Measurements from ENCODE around the gene TRIM17. TPM values are rescaled to one million over a fixed set of nuclear protein-coding genes. Genes with fewer than 3 reads are reported as not detected.

TRIM17 gene
- polyA plus RNA-seq, 1 donor from 2014 or later = 0.14 TPM

- no peak overlapping the region for H3K27ac ChIP-seq (ENCODE audit: low read length)
- TF ChIP-seq SMC3 (conservative IDR thresholded peaks at IDR 0.05; ENCODE audit: poor library complexity) = no peak
- no peak overlapping the region for H2AFZ ChIP-seq (ENCODE audit: low read depth, low read length)
- no peak overlapping the region for H3K4me2 ChIP-seq (ENCODE audit: low read length)
- H3K79me2 ChIP-seq (replicated peaks; ENCODE audit: insufficient read depth, low read length) = no peaks in the 10 kb centered on the region
- no peaks in the 10 kb centered on the region for H3K36me3 ChIP-seq (ENCODE audit: insufficient read depth, low read length)
- no peak overlapping the region for H3K9ac ChIP-seq (ENCODE audit: low read length)
- no peaks in the 10 kb centered on the region for H3F3A ChIP-seq (ENCODE audit: insufficient read depth, low read length, poor library complexity, severe bottlenecking)
- no peaks in the 10 kb centered on the region for H4K20me1 ChIP-seq (ENCODE audit: insufficient read depth)
- H3K9me3 ChIP-seq (ENCODE audit: low read length) = no peaks in the 10 kb centered on the region
- no peaks in the 10 kb centered on the region for H3K27me3 ChIP-seq (ENCODE audit: insufficient read depth, low read depth, low read length)
- no peak overlapping the region for H3K4me3 ChIP-seq (ENCODE audit: low read length)
- no peaks in the 10 kb centered on the region for H3K9me2 ChIP-seq (ENCODE audit: insufficient read depth, low read length)
Observed at GRCh38 chr1:228362884-228363450, 53.7 kb downstream of the TRIM17 start.

- no peak overlapping the region for H2AFZ ChIP-seq (ENCODE audit: low read depth, low read length)
- no peaks in the 10 kb centered on the region for H3K9me2 ChIP-seq (ENCODE audit: insufficient read depth, low read length)
- no peaks in the 10 kb centered on the region for H3K27me3 ChIP-seq (ENCODE audit: insufficient read depth, low read depth, low read length)
- H3K9me3 ChIP-seq (ENCODE audit: low read length) = no peaks in the 10 kb centered on the region
- no peaks in the 10 kb centered on the region for H3F3A ChIP-seq (ENCODE audit: insufficient read depth, low read length, poor library complexity, severe bottlenecking)
- no peaks in the 10 kb centered on the region for H4K20me1 ChIP-seq (ENCODE audit: insufficient read depth)
- H3K36me3 ChIP-seq (ENCODE audit: insufficient read depth, low read length) = no peaks in the 10 kb centered on the region
- no peak overlapping the region for H3K9ac ChIP-seq (ENCODE audit: low read length)
- no peak overlapping the region for H3K27ac ChIP-seq (ENCODE audit: low read length)
- no peak overlapping the region for H3K4me2 ChIP-seq (ENCODE audit: low read length)
- H3K4me3 ChIP-seq (ENCODE audit: low read length) = no peak overlapping the region
- no peak for TF ChIP-seq EZH2 (IDR thresholded peaks at IDR 0.05; ENCODE audit: borderline replicate concordance, insufficient read depth, low read length, poor library complexity, severe bottlenecking)
- TF ChIP-seq EP300 (conservative IDR thresholded peaks at IDR 0.05; ENCODE audit: poor library complexity, severe bottlenecking) = no peak
- TF ChIP-seq CTCF (IDR thresholded peaks at IDR 0.05; ENCODE audit: poor library complexity, severe bottlenecking) = no peak
- no peak for TF ChIP-seq POLR2AphosphoS5 (IDR thresholded peaks at IDR 0.05)
- TF ChIP-seq REST (IDR thresholded peaks at IDR 0.05; ENCODE audit: borderline replicate concordance) = no peak
- no peak for TF ChIP-seq SMC3 (conservative IDR thresholded peaks at IDR 0.05; ENCODE audit: poor library complexity)
- TF ChIP-seq MXI1 (conservative IDR thresholded peaks at IDR 0.05; ENCODE audit: poor library complexity, severe bottlenecking) = no peak
- no peak for TF ChIP-seq TAF1 (IDR thresholded peaks at IDR 0.05; ENCODE audit: low read depth)
- no peak for TF ChIP-seq RAD21 (conservative IDR thresholded peaks at IDR 0.05)
- H3K79me2 ChIP-seq (replicated peaks; ENCODE audit: insufficient read depth, low read length) = no peaks in the 10 kb centered on the region
Observed at GRCh38 chr1:228362141-228362883, 54.3 kb downstream of the TRIM17 start.
